ENCODE data around the gene LAD1.

GRCh38 chr1:201427963-201428362 is 28.8 kb upstream of the LAD1 start:
- no peak for TF ChIP-seq CTCF (IDR thresholded peaks at IDR 0.05; ENCODE audit: insufficient read depth, low read length)
- no peak for TF ChIP-seq REST (IDR thresholded peaks at IDR 0.05; ENCODE audit: insufficient replicate concordance, low read depth)
